ENCODE results near the gene WIZ. TPM values are rescaled to one million over a fixed set of nuclear protein-coding genes. Genes with fewer than 3 reads are reported as not detected.
A peak's percentile ranks its signal among the peaks of the same experiment; 100 is the strongest.
"Not testable (repeated sequence)": the region's sequence is repeated elsewhere in the genome, so short reads cannot be mapped to it uniquely, and the experiment has no call there.

The WIZ gene
- total RNA-seq, 2 experiments from 2014 or later, result 19.3 to 21.0 TPM

- Mint-ChIP-seq H3K27ac (no peak overlapping the region), H3K4me1 (ENCODE audit: low read depth) (peaks cover 47% of the 10 kb centered on the region)
- intact Hi-C loops (cut with micrococcal nuclease), result no loop called here
Measured at GRCh38 chr19:15412832-15413231, 36.9 kb downstream of the WIZ start.

GRCh38 chr19:15411351-15411750, 38.4 kb downstream of the WIZ start:
- ATAC-seq; H3K9me3 Mint-ChIP-seq; H3K27ac Mint-ChIP-seq; H3K27me3 Mint-ChIP-seq; intact Hi-C loops (cut with micrococcal nuclease); H3K4me3 Mint-ChIP-seq; DNase-seq: not testable (repeated sequence)
- H3K36me3 Mint-ChIP-seq (ENCODE audit: low read depth), result peaks cover 16% of the 10 kb centered on the region
- ChIA-PET POLR2A (interaction anchor here (0.7 to 3.2 kb wide), 4 partner anchors 8 to 33 kb away, joined by 3 to 17 read pairs (median 4); partner anchors contain the start of gene AKAP8L), CTCF (interaction anchor here (1.2 kb wide), 2 partner anchors 140 to 144 kb away, joined by 3 read pairs; no protein-coding TSS in a partner anchor)
- peaks cover 40% of the 10 kb centered on the region for H3K4me1 Mint-ChIP-seq (ENCODE audit: low read depth)

More at GRCh38 chr19:15412832-15413231, 36.9 kb downstream of the WIZ start:
- no peak for TF ChIP-seq CTCF (IDR thresholded peaks at IDR 0.05)
- ATAC-seq (no peak), DNase-seq (no peak)
- H3K4me3 Mint-ChIP-seq, result no peak overlapping the region
- H3K9me3 Mint-ChIP-seq, result no peaks in the 10 kb centered on the region
- CTCF ChIA-PET, result interaction anchor here (0.8 to 0.9 kb wide), 2 partner anchors 12 to 143 kb away, joined by 3 to 5 read pairs; no protein-coding TSS in a partner anchor
- POLR2A ChIA-PET, result interaction anchor here (1.0 kb wide), 1 partner anchor 32 kb away, joined by 3 read pairs; no protein-coding TSS in a partner anchor
- no peaks in the 10 kb centered on the region for H3K27me3 Mint-ChIP-seq
- peaks cover 20% of the 10 kb centered on the region for H3K36me3 Mint-ChIP-seq (ENCODE audit: low read depth)

- peaks cover 30% of the 10 kb centered on the region for H3K4me1 Mint-ChIP-seq (ENCODE audit: low read depth)
- no peaks in the 10 kb centered on the region for H3K9me3 Mint-ChIP-seq
- TF ChIP-seq CTCF (IDR thresholded peaks at IDR 0.05), result no peak
- CTCF ChIA-PET, result no interaction called here
- DNase-seq (no peak), ATAC-seq (no peak)
- no peaks in the 10 kb centered on the region for H3K27me3 Mint-ChIP-seq
- peaks cover 10% of the 10 kb centered on the region for H3K36me3 Mint-ChIP-seq (ENCODE audit: low read depth)
- peak overlapping the region; percentile 58 for H3K27ac Mint-ChIP-seq
- no peak overlapping the region for H3K4me3 Mint-ChIP-seq
- intact Hi-C loops (cut with micrococcal nuclease), result no loop called here
- POLR2A ChIA-PET, result interaction anchor here (0.8 to 1.4 kb wide), 3 partner anchors 9 to 28 kb away, joined by 3 to 5 read pairs (median 4); no protein-coding TSS in a partner anchor
Measured at GRCh38 chr19:15404780-15405211, 45.0 kb downstream of the WIZ start.

- H3K27me3 Mint-ChIP-seq, result no peaks in the 10 kb centered on the region
- no peak for DNase-seq
- peaks cover 10% of the 10 kb centered on the region for H3K36me3 Mint-ChIP-seq (ENCODE audit: low read depth)
- no peaks in the 10 kb centered on the region for H3K9me3 Mint-ChIP-seq
- H3K27ac Mint-ChIP-seq, result peak overlapping the region; percentile 17
- H3K4me1 Mint-ChIP-seq (ENCODE audit: low read depth), result peaks cover 25% of the 10 kb centered on the region
- H3K4me3 Mint-ChIP-seq, result no peak overlapping the region
- ChIA-PET CTCF (no interaction called here), POLR2A (interaction anchor here (0.8 to 1.4 kb wide), 4 partner anchors 10 to 59 kb away, joined by 3 to 5 read pairs (median 4); no protein-coding TSS in a partner anchor)
- TF ChIP-seq CTCF (IDR thresholded peaks at IDR 0.05), result no peak
- intact Hi-C loops (cut with micrococcal nuclease), result no loop called here
- ATAC-seq, result no peak
Measured at GRCh38 chr19:15404097-15404779, 45.5 kb downstream of the WIZ start.

- CTCF ChIA-PET, result no interaction called here
- ATAC-seq, result no peak
- no peak for TF ChIP-seq CTCF (IDR thresholded peaks at IDR 0.05)
- Mint-ChIP-seq H3K4me1 (ENCODE audit: low read depth) (peaks cover 21% of the 10 kb centered on the region), H3K27ac (peak overlapping the region; percentile 72), H3K36me3 (ENCODE audit: low read depth) (peaks cover 13% of the 10 kb centered on the region), H3K27me3 (no peaks in the 10 kb centered on the region), H3K4me3 (no peak overlapping the region), H3K9me3 (no peaks in the 10 kb centered on the region)
- intact Hi-C loops (cut with micrococcal nuclease), result no loop called here
- DNase-seq, result no peak
- POLR2A ChIA-PET, result no interaction called here
Measured at GRCh38 chr19:15403151-15403531, 46.6 kb downstream of the WIZ start.
